Peyer's patch (tissue), 4 donors: ENCODE results near the gene BICRAL.
"Not testable (repeated sequence)": the region's sequence is repeated elsewhere in the genome, so short reads cannot be mapped to it uniquely, and the experiment has no call there.

Experiments
- POLR2A ChIP-seq, 2 donors: fragments of 450-650 bp; IDR thresholded peaks; one replicate each; pipeline ENCODE4 v1.5.1; 2017; ENCODE audit warnings: antibody characterized with exemption in 2 of 2, mild to moderate bottlenecking in 2 of 2, moderate library complexity in 2 of 2
- TF ChIP-seq, protein P1 (sequence below), 6 experiments: fragments of 450-650 bp in 4 of 6; fragments of 200-600 bp in 2 of 6; sonication (generic) in 1 of 6; IDR thresholded peaks; one replicate each; pipeline ENCODE4 v1.5.1; 2017 to 2019; ENCODE audit warnings: antibody characterized with exemption in 6 of 6, mild to moderate bottlenecking in 3 of 6, moderate library complexity in 1 of 6

DNA sequence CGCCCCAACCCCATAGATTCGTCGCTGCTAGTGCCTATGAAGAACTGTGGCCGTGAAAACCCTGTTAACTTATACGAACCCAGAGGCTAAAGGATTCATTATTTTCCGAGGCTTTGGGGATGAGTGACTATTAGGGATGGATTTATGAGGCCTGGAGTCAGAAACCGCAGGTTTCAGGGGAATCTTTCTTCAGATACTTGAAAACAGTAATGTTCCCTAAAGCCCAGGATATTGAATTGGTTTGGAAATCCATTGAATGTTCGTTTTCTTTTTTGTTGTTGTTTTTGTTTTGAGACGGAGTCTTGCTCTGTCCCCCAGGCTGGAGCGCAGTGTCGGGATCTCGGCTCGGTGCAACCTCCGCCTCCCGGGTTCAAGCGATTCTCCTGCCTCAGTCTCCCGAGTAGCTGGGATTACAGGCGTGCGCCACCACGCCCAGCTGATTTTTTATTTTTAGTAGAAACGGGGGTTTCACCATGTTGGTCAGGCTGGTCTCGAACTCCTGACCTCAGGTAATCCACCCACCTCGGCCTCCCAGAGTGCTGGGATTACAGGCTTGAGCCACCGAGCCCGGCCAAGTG lies 98.5 kb downstream of the BICRAL start:
- TF ChIP-seq, protein P1, sequence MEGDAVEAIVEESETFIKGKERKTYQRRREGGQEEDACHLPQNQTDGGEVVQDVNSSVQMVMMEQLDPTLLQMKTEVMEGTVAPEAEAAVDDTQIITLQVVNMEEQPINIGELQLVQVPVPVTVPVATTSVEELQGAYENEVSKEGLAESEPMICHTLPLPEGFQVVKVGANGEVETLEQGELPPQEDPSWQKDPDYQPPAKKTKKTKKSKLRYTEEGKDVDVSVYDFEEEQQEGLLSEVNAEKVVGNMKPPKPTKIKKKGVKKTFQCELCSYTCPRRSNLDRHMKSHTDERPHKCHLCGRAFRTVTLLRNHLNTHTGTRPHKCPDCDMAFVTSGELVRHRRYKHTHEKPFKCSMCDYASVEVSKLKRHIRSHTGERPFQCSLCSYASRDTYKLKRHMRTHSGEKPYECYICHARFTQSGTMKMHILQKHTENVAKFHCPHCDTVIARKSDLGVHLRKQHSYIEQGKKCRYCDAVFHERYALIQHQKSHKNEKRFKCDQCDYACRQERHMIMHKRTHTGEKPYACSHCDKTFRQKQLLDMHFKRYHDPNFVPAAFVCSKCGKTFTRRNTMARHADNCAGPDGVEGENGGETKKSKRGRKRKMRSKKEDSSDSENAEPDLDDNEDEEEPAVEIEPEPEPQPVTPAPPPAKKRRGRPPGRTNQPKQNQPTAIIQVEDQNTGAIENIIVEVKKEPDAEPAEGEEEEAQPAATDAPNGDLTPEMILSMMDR (IDR thresholded peaks at IDR 0.05), result not testable (repeated sequence)
- not testable (repeated sequence) for TF ChIP-seq POLR2A (IDR thresholded peaks at IDR 0.05)
